Measurements from ENCODE around the gene OVAAL. TPM values are rescaled to one million over a fixed set of nuclear protein-coding genes. Genes with fewer than 3 reads are reported as not detected.

The OVAAL gene
- total RNA-seq, 4 donors from 2014 or later, result not detected

GRCh38 chr1:180522213-180522515 is 36.6 kb upstream of the OVAAL start:
- ATAC-seq (ENCODE audit: low FRiP score), result no peak
- TF ChIP-seq CTCF (IDR thresholded peaks at IDR 0.05), result no peak
- no peak for DNase-seq (ENCODE audit: low spot score)

DNA sequence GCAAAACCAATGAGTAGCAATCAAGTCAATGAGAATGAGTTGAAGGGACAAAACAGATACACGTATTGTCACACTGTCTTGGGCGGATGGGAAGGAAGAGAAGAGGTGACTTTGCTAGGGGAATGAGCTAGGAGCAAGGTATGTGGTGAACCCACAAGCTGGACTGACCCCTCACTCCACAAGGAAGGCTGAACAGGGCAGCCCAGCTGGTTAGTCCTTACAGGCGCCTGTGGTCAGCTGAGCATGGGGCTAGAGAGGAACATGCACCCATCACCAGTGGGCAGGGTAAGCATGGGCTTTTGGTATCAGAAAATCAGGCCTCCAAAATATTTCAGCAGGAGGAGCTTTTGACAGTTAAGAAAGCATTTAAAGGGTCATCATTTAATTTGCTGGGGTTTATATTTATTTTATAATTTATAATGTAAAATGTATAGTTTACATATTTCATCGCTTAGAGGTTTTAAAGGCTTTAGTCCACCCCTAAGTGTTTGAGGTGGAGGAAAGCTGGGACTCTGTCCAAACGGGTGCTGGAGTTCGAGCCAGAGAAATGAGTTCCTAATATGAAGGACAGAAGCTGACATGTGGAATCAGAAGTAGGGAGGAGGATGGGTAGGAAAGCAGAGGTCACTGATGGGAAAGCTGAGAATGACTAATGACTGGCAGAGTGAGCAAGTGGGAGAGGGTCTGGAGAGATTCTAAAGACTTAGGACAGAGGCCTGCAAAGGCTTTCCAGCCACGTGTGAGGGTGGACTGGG is 34.4 kb upstream of the OVAAL start:
- no peak for ATAC-seq (ENCODE audit: low FRiP score)

DNA sequence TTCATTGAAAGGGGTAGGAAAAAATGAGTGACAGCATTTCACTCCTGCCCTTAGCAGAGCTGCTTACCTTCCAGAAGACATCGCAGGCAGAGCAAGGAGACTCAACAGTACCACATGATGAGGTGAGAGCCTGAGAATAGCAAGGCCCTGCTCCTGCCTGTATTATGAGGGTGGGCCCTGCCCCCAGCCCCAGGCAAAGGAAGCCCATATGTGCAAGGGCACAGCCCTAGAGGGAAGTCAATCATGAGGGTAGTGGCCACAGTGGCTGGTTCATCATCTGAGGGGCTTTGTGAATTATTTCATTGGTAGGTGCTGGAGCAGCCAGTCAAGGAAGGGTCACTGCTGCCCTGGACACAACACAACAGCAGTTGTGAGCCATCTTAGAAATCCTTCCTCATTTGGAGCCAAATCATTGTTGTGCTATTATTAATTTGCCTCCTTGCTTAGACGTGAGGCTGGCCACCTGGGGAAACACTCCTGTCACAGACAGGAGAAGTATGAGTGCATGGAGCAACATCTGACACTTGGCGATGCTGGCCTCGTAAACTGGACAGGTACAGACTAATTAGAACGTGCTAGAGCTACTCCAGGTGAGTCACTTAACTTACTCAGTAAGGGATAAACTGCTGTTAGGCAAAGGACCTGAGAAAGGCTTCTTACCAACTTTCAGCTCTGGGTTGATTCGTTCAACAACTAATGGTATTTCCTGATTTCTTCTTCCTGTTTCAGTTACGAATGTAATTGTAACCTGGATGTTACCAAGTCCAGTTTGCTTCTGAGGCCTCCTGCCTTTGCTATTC is 33.6 kb upstream of the OVAAL start:
- ATAC-seq (ENCODE audit: low FRiP score), result no peak
- no peak for DNase-seq (ENCODE audit: low spot score)
- no peak for TF ChIP-seq CTCF (IDR thresholded peaks at IDR 0.05)

More for the DNA sequence above, 34.4 kb upstream of the OVAAL start:
- no peak for TF ChIP-seq CTCF (IDR thresholded peaks at IDR 0.05)
- DNase-seq (ENCODE audit: low spot score), result no peak

GRCh38 chr1:180525715-180526039 is 33.1 kb upstream of the OVAAL start:
- TF ChIP-seq CTCF (IDR thresholded peaks at IDR 0.05), result no peak
- ATAC-seq (ENCODE audit: low FRiP score) (no peak), DNase-seq (ENCODE audit: low spot score) (no peak)

DNA sequence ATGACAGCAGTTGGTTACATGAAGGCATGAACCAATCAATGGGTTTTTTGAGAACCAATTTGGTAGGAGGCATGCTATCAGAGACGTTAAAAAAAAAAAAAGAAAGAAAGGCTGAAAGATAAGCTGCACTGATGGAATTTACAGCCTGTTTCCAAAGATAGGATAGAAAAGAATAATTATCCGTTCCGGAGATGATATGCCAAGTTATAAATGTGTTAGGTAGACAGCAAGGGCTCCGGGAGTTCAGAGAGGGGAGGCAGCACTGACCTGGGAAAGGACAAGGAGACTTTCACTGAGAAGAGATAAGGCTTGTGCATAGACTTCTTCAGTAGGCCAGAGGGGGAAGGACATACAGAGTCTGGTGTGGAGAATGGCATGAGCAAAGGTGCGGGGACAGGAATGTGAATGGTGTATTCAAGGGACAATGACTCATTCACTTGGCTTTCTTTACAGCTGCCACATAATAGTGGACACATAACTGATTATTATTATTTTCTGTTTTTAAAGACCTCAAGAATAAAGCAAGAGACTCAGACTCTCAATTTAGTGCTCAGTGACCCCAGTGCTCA is 31.6 kb upstream of the OVAAL start:
- ATAC-seq (ENCODE audit: low FRiP score) (no peak), DNase-seq (ENCODE audit: low spot score) (no peak)
- TF ChIP-seq CTCF (IDR thresholded peaks at IDR 0.05), result no peak

GRCh38 chr1:180528868-180529470 is 29.8 kb upstream of the OVAAL start:
- ATAC-seq (ENCODE audit: low FRiP score) (no peak), DNase-seq (ENCODE audit: low spot score) (no peak)
- no peak for TF ChIP-seq CTCF (IDR thresholded peaks at IDR 0.05)

Data from omental fat pad (tissue), 4 donors.